H9 (cell line): Measurements from ENCODE around the gene ALB. TPM values are rescaled to one million over a fixed set of nuclear protein-coding genes. Genes with fewer than 3 reads are reported as not detected.

Experiments used
- DNase-seq: peaks from one replicate; pipeline ENCODE4 v3.0.0-alpha.2; 2017
- H2AFZ ChIP-seq: one replicate; pipeline ENCODE4 v1.6.1; 2013; ENCODE audit warnings: mild to moderate bottlenecking, low read length, control low read depth, moderate library complexity
- H2AK5ac ChIP-seq: 2 replicates; pipeline ENCODE4 v1.6.1; 2013; ENCODE audit warnings: low read length, control low read depth, mixed read lengths; ENCODE audit not compliant: insufficient read length
- H2BK120ac ChIP-seq: one replicate; pipeline ENCODE4 v1.6.1; 2013; ENCODE audit warnings: low read depth, mild to moderate bottlenecking, low read length, control low read depth, inconsistent platforms; ENCODE audit not compliant: poor library complexity, severe bottlenecking
- H2BK12ac ChIP-seq: 2 replicates; pipeline ENCODE4 v1.6.1; 2013; ENCODE audit warnings: low read length, control low read depth, mixed read lengths, low read depth; ENCODE audit not compliant: insufficient read length
- H2BK15ac ChIP-seq: 2 replicates; pipeline ENCODE4 v1.6.1; 2013; ENCODE audit warnings: low read depth, low read length, control low read depth
- H2BK20ac ChIP-seq: one replicate; pipeline ENCODE4 v1.6.1; 2013; ENCODE audit warnings: low read depth, mild to moderate bottlenecking, low read length, control low read depth, inconsistent platforms; ENCODE audit not compliant: poor library complexity, severe bottlenecking
- H2BK5ac ChIP-seq: 2 replicates; pipeline ENCODE4 v1.6.1; 2013; ENCODE audit warnings: low read length, control low read depth, mixed read lengths; ENCODE audit not compliant: insufficient read length
- H3K14ac ChIP-seq: 2 replicates; pipeline ENCODE4 v1.6.1; 2013; ENCODE audit warnings: low read length, control low read depth; ENCODE audit not compliant: insufficient read depth
- H3K18ac ChIP-seq: 2 replicates; pipeline ENCODE4 v1.6.1; 2013; ENCODE audit warnings: low read depth, mild to moderate bottlenecking, mixed read lengths, low read length, control low read depth; ENCODE audit not compliant: insufficient read length
- H3K23ac ChIP-seq: 2 replicates; pipeline ENCODE4 v1.6.1; 2013; ENCODE audit warnings: low read length, control low read depth, mixed read lengths, low read depth; ENCODE audit not compliant: insufficient read length
- H3K23me2 ChIP-seq: 2 replicates; pipeline ENCODE4 v1.6.1; 2013; ENCODE audit warnings: low read depth, mild to moderate bottlenecking, mixed read lengths, low read length, control low read depth; ENCODE audit not compliant: insufficient read length, poor library complexity, severe bottlenecking
- H3K27ac ChIP-seq: 2 replicates; pipeline ENCODE4 v1.5.1; 2013; ENCODE audit warnings: low read length, control low read depth, mixed read lengths, low read depth; ENCODE audit not compliant: insufficient read length
- H3K27me3 ChIP-seq: 2 replicates; pipeline ENCODE4 v1.6.1; 2013; ENCODE audit warnings: low read length, control low read depth, inconsistent platforms; ENCODE audit not compliant: insufficient read depth
- H3K4ac ChIP-seq: 2 replicates; pipeline ENCODE4 v1.6.1; 2013; ENCODE audit warnings: low read depth, mild to moderate bottlenecking, control low read depth, inconsistent platforms, low read length, moderate library complexity
- H3K4me1 ChIP-seq: 2 replicates; pipeline ENCODE4 v1.6.1; 2013; ENCODE audit warnings: low read length, control low read depth, inconsistent platforms; ENCODE audit not compliant: insufficient read depth
- H3K4me2 ChIP-seq: 2 replicates; pipeline ENCODE4 v1.6.1; 2013; ENCODE audit warnings: low read length, control low read depth, mixed read lengths; ENCODE audit not compliant: insufficient read length, insufficient read depth
- H3K56ac ChIP-seq: 2 replicates; pipeline ENCODE4 v1.6.1; 2013; ENCODE audit warnings: low read depth, mild to moderate bottlenecking, mixed read lengths, low read length, control low read depth; ENCODE audit not compliant: insufficient read length
- H3K79me1 ChIP-seq: 2 replicates; pipeline ENCODE4 v1.6.1; 2013; ENCODE audit warnings: low read depth, mild to moderate bottlenecking, moderate library complexity, low read length, control low read depth, inconsistent platforms; ENCODE audit not compliant: insufficient read depth, poor library complexity, severe bottlenecking
- H3K79me2 ChIP-seq: 2 replicates; pipeline ENCODE4 v1.6.1; 2013; ENCODE audit warnings: low read length, control low read depth, inconsistent platforms; ENCODE audit not compliant: insufficient read depth
- H3K9ac ChIP-seq: 2 replicates; pipeline ENCODE4 v1.6.1; 2013; ENCODE audit warnings: low read length, control low read depth, mixed read lengths; ENCODE audit not compliant: insufficient read length; ENCODE audit errors: extremely low read depth
- H3K9me3 ChIP-seq: one replicate; pipeline ENCODE4 v1.6.1; 2013; ENCODE audit warnings: low read depth, low read length, inconsistent platforms; ENCODE audit not compliant: control insufficient read depth
- H3T11ph ChIP-seq: one replicate; pipeline ENCODE4 v1.6.1; 2013; ENCODE audit warnings: mild to moderate bottlenecking, low read length, control low read depth, inconsistent platforms
- H4K20me1 ChIP-seq: one replicate; pipeline ENCODE4 v1.6.1; 2013; ENCODE audit not compliant: control insufficient read depth, insufficient read length, insufficient read depth
- H4K5ac ChIP-seq: 2 replicates; pipeline ENCODE4 v1.6.1; 2013; ENCODE audit warnings: low read depth, mild to moderate bottlenecking, mixed read lengths, low read length, control low read depth; ENCODE audit not compliant: insufficient read length
- H4K8ac ChIP-seq: replicated peaks from 2 replicates; pipeline ENCODE4 v1.6.1; 2013; ENCODE audit warnings: low read length, control low read depth, mixed read lengths, low read depth; ENCODE audit not compliant: insufficient read length
- H4K91ac ChIP-seq: 2 replicates; pipeline ENCODE4 v1.6.1; 2013; ENCODE audit warnings: low read depth, mild to moderate bottlenecking, moderate library complexity, mixed read lengths, low read length, control low read depth; ENCODE audit not compliant: insufficient read length
- H3K27ac Mint-ChIP-seq, 3 experiments: 2 replicates in 2 of 3; 3 replicates in 1 of 3; pipeline ENCODE4 v1.8.0; 2020 to 2021; ENCODE audit warnings: mixed read lengths in 3 of 3, mild to moderate bottlenecking in 1 of 3, moderate library complexity in 1 of 3
- H3K27me3 Mint-ChIP-seq: 2 replicates; pipeline ENCODE4 v1.8.0; 2021; ENCODE audit warnings: low read depth, mild to moderate bottlenecking, moderate library complexity, mixed read lengths
- H3K36me3 Mint-ChIP-seq, 3 experiments: 2 replicates in 2 of 3; 3 replicates in 1 of 3; pipeline ENCODE4 v1.8.0; 2020 to 2021; ENCODE audit warnings: low read depth in 3 of 3, mixed read lengths in 3 of 3; ENCODE audit not compliant: insufficient read depth in 1 of 3
- H3K4me1 Mint-ChIP-seq, 2 experiments: 2 replicates each; pipeline ENCODE4 v1.8.0; 2020; ENCODE audit warnings: mixed read lengths in 2 of 2
- H3K4me3 Mint-ChIP-seq, 2 experiments: 2 replicates in 1 of 2; 3 replicates in 1 of 2; pipeline ENCODE4 v1.8.0; 2020 to 2021; ENCODE audit warnings: mild to moderate bottlenecking in 2 of 2, mixed read lengths in 2 of 2, moderate library complexity in 1 of 2
- H3K9me3 Mint-ChIP-seq, 2 experiments: 2 replicates in 1 of 2; 3 replicates in 1 of 2; pipeline ENCODE4 v1.8.0; 2020; ENCODE audit warnings: mild to moderate bottlenecking in 2 of 2, mixed read lengths in 2 of 2, moderate library complexity in 1 of 2
- total RNA-seq: library from RNA; stranded (reverse); gene quantifications from 2 replicates; pipeline ENCODE4 v1.2.1, GENCODE V29; 2021
- TF ChIP-seq, protein P1 (sequence below): fragments of 200-600 bp; sonication (generic); conservative IDR thresholded peaks from 3 replicates; pipeline ENCODE4 v1.8.0; 2021; ENCODE audit warnings: antibody characterized with exemption, mild to moderate bottlenecking

ALB gene
- total RNA-seq, 1 experiment from 2014 or later = not detected

DNA sequence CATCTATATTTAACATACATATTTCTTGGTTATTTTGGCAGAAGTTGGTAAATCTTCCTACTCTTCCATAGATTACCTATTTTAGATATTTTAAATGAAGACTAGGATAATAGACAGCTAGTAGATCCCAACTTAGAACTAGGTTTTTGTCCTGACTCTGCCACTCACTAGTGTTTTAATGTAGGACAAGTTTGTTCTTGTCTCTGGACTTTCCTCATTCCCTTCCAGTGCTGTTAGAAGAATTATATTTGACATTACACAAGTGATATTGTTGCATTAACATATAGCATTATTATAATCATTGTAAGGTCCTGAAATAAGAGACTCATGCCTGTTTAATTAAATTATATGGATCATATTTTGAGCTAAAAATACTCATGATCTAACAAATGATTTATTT, 24.1 kb upstream of the ALB start:
- H2BK15ac ChIP-seq = no peak overlapping the region
- H2AK5ac ChIP-seq = no peak overlapping the region
- no peak overlapping the region for H3K4me2 ChIP-seq
- no peak overlapping the region for H3K14ac ChIP-seq
- H4K91ac ChIP-seq = no peak overlapping the region
- no peak overlapping the region for H2BK120ac ChIP-seq
- H3K9me3 Mint-ChIP-seq = no peaks in the 10 kb centered on the region
- no peak overlapping the region for H2BK12ac ChIP-seq
- no peaks in the 10 kb centered on the region for H3K27me3 ChIP-seq
- H3K9me3 ChIP-seq = no peaks in the 10 kb centered on the region
- H3K56ac ChIP-seq = no peak overlapping the region
- no peak overlapping the region for H4K5ac ChIP-seq
- no peak overlapping the region for H3K27ac ChIP-seq
- no peaks in the 10 kb centered on the region for H3K27me3 Mint-ChIP-seq
- no peak overlapping the region for H3K9ac ChIP-seq
- H3K4me3 Mint-ChIP-seq = no peak overlapping the region
- no peak overlapping the region for H3K23ac ChIP-seq
- peaks cover 21 to 24% of the 10 kb centered on the region in 2 experiments for H3K4me1 Mint-ChIP-seq
- H3K79me1 ChIP-seq = no peaks in the 10 kb centered on the region
- no peaks in the 10 kb centered on the region for H3K23me2 ChIP-seq
- H3K27ac Mint-ChIP-seq = no peak overlapping the region
- no peaks in the 10 kb centered on the region for H4K20me1 ChIP-seq
- no peak overlapping the region for H3K4ac ChIP-seq
- no peak for DNase-seq
- no peak overlapping the region for H3T11ph ChIP-seq
- TF ChIP-seq, protein P1, sequence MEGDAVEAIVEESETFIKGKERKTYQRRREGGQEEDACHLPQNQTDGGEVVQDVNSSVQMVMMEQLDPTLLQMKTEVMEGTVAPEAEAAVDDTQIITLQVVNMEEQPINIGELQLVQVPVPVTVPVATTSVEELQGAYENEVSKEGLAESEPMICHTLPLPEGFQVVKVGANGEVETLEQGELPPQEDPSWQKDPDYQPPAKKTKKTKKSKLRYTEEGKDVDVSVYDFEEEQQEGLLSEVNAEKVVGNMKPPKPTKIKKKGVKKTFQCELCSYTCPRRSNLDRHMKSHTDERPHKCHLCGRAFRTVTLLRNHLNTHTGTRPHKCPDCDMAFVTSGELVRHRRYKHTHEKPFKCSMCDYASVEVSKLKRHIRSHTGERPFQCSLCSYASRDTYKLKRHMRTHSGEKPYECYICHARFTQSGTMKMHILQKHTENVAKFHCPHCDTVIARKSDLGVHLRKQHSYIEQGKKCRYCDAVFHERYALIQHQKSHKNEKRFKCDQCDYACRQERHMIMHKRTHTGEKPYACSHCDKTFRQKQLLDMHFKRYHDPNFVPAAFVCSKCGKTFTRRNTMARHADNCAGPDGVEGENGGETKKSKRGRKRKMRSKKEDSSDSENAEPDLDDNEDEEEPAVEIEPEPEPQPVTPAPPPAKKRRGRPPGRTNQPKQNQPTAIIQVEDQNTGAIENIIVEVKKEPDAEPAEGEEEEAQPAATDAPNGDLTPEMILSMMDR = no peak
- no peaks in the 10 kb centered on the region for H3K36me3 Mint-ChIP-seq
- H3K79me2 ChIP-seq = no peaks in the 10 kb centered on the region
- H3K18ac ChIP-seq = no peak overlapping the region
- H2BK20ac ChIP-seq = no peak overlapping the region
- H3K4me1 ChIP-seq = no peaks in the 10 kb centered on the region; the same call in 1 of the 2 replicates
- H2BK5ac ChIP-seq = no peak overlapping the region
- H4K8ac ChIP-seq = no peak overlapping the region
- no peak overlapping the region for H2AFZ ChIP-seq
